Fibroblast of villous mesenchyme (primary cell): ENCODE results near the gene SPON1. TPM values are rescaled to one million over a fixed set of nuclear protein-coding genes. Genes with fewer than 3 reads are reported as not detected.

Experiments
- DNase-seq: peaks from one replicate; pipeline ENCODE4 v3.0.0-alpha.2; 2010; ENCODE audit warnings: low read depth
- H3K4me3 ChIP-seq: 2 replicates; pipeline ENCODE4 v1.5.1; 2011; ENCODE audit warnings: low read depth, mild to moderate bottlenecking, low read length
- CTCF ChIP-seq: IDR thresholded peaks from 2 replicates; pipeline ENCODE4 v1.5.1; 2012; ENCODE audit warnings: low read depth, mild to moderate bottlenecking, low read length; ENCODE audit not compliant: insufficient read depth
- total RNA-seq: library from RNA; depleted of rRNA; stranded (reverse); fragments of >200 nt; gene quantifications from 2 replicates; pipeline ENCODE4 v1.2.3, GENCODE V29; 2012

SPON1 gene
- total RNA-seq, 1 donor = 0.43 TPM

- H3K4me3 ChIP-seq = no peak overlapping the region
- TF ChIP-seq CTCF = no peak
- DNase-seq = no peak
Measured at GRCh38 chr11:14240951-14241350, 278.4 kb downstream of the SPON1 start.

- no peak overlapping the region for H3K4me3 ChIP-seq
- TF ChIP-seq CTCF = no peak
- no peak for DNase-seq
Measured at GRCh38 chr11:14242187-14242586, 279.7 kb downstream of the SPON1 start.

- no peak for DNase-seq
- TF ChIP-seq CTCF = no peak
- H3K4me3 ChIP-seq = no peak overlapping the region
Measured at GRCh38 chr11:14242733-14243132, 280.2 kb downstream of the SPON1 start.

DNA sequence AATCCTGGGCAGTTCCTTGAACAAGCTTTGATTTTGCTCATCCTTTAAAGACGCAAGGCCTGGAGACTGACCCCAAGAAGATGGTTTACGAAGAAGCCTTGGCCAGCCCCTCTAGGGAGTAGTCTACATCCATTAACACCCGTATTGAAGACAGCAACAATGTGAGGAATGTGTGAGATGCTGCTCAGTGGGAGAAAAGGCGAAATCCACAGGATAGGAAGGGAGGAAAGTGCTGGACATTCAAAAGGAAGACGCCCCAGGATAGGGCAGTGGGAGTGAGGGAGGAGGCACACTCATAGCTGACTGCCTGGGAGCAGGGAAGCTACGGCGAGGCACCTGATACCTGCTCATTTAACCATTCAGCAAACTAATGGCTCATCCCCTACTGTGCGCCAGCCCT, 282.4 kb downstream of the SPON1 start:
- no peak for DNase-seq
- no peak for TF ChIP-seq CTCF
- no peak overlapping the region for H3K4me3 ChIP-seq

- H3K4me3 ChIP-seq = no peak overlapping the region
- TF ChIP-seq CTCF = no peak
- no peak for DNase-seq
Measured at GRCh38 chr11:14245444-14245843, 282.9 kb downstream of the SPON1 start.

GRCh38 chr11:14248580-14248981, 286.1 kb downstream of the SPON1 start:
- no peak overlapping the region for H3K4me3 ChIP-seq
- no peak for TF ChIP-seq CTCF
- no peak for DNase-seq
